HG02571 (cell line): ENCODE results near the gene FHL5.
A peak's percentile ranks its signal among the peaks of the same experiment; 100 is the strongest.
"Not testable (repeated sequence)": the region's sequence is repeated elsewhere in the genome, so short reads cannot be mapped to it uniquely, and the experiment has no call there.

Experiments
- ATAC-seq: cut with Tn5 transposase; IDR thresholded peaks from one replicate; pipeline ENCODE4 v1.9.1; 2021; ENCODE audit warnings: mild to moderate bottlenecking, moderate library complexity; ENCODE audit not compliant: unreplicated experiment

The FHL5 gene

DNA sequence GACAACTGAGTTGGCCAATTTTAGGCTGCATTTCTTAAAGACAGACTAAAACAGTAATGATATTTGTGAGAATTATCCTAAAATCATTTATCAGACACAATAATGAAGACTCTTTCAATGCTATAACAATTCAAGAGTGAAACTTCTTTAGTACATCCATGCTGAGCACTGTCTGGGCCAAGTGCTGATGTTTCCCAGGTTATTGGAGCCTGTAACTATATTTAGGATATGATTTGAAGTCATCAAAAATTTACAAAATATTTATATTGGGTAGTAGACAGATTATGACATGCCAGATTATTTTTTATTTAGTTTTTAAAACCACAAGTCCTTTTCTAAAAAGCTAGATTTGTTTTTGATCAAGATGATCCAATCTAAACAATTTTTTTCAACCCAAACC lies 45.1 kb downstream of the FHL5 start:
- no peak for ATAC-seq

DNA sequence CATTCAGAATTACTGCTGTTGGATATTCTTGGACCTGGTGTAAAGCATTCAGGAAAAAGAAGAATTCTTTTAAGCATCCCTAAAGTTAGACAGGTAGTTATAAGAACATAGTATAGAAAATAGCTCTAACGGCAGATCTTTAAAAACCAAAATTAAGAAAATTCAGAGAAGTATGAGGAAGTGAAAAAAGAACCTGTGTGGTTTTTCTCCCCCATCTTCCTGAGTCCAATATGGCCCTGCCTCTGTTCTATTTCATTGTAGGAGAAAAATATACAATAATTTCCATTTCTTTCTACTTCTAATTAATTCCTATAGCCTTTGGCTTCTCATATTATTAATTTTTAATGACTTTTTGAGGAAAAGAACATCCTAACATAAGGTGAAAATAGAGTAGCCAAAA lies 47.1 kb downstream of the FHL5 start:
- ATAC-seq = peak; percentile 44

DNA sequence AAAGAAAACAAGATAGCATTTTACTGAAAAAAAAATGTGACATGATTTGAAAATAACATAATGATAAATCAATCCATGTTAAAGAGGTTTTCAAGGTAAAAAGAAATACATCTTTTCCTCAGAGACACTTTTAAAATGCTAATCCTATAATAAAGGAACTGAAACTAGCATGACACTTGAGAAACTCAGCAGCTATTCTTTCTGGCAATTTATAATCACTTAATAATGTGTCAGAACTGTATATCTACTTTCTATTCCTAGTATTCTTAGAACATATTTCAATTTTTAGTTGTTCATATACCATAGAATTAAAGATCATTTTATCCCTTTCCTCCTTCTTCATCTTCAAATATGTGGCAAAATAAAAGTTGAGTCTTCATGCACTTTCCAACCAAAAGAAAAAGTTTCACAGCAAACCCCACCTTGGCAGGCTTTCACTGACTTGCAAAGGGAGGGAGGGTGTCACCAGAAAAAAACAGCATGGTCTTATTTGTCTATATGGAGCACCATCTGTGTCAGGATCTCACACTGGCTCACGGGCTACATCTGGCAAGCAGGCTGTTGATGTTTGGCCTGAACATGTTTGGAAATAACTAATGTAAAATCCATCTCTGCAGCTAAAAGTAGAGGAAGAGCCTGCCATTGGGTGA lies 48.5 kb downstream of the FHL5 start:
- peak; percentile 74 for ATAC-seq

DNA sequence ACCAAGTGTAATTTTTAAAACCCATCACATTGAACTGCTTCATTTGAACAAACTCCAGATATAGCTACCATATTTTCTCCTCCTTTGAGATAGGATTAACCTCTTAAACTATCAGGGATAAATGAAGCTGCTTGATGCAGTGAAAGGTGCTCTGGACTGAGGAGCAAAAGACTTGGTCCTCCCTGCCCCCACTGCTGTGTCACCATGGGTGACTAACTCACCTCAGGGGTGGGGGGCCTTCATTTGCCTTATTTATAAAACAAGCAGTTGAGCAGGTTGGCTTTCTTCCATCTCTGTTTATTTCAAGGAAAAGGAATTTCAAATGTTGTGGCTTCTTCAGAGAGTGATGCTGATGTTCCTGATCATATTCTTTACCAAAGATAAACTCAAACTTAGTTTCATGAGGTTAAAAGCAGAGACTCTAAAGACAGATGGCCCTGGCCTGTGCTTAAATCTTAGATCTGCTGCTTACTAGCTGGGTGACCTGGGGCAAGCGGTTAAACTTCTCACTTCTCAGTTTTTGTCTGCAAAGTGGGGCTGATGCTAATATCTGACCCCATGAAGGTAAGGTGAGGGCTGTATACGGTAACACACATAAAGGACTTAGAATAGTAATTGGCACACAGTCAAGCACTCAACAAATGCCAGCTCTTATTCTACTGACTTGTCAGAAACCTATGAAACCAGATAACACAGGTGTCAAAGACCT lies 50.5 kb downstream of the FHL5 start:
- ATAC-seq = no peak

DNA sequence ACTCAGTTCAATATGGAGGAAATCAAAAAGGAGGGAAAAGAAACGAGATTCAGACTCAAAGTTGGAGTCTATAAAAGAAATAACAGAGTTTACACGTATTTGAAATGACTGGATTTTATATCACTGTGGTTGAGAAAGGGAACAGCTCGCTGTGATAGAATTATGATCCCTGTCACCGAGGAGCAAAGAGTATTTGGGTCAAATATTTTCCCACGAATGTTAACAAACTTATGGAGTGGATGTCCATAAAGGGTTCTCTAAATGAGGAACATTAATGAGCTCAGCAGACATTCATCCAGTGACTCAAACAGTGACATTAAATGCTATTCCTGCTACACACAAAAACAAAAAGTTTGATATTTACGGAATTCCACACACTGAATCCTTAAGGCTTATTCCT lies 57.9 kb downstream of the FHL5 start:
- no peak for ATAC-seq

DNA sequence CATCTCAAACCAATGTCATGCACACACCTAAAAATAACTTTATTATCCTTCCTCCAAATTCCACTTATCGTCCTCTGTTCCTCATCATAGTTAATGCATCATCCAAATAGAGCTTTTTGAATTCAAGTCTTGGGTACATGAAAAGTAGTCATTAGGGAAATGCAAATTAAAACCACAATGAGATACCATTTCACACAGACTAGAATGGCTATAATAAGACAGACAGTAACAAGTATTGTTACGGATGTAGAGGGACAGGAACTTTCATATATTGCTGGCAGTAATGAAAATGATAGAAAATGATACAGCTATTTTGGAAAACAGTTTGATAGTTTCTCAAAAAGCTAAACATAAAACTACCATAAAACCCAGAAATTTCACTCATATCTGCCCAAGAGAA lies 59.1 kb downstream of the FHL5 start:
- no peak for ATAC-seq

DNA sequence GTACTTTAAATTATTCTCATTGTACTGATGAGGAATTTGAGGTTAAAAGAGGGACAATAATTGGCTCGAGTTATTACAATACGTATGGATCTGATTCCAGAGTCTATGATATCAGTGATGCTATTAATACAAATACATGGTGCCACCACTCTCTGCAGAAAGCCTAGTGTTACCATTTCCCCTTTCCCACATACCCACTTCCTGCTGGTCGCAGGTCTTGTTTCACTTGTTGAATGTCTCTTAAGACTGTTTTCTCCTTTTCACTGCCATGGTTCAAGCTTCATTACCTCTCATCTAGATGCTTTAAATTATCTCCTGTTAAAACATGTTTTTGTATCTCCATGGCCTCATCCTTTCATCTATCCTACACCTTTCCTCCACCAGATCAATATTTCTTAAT lies 62.0 kb downstream of the FHL5 start:
- ATAC-seq = no peak

DNA sequence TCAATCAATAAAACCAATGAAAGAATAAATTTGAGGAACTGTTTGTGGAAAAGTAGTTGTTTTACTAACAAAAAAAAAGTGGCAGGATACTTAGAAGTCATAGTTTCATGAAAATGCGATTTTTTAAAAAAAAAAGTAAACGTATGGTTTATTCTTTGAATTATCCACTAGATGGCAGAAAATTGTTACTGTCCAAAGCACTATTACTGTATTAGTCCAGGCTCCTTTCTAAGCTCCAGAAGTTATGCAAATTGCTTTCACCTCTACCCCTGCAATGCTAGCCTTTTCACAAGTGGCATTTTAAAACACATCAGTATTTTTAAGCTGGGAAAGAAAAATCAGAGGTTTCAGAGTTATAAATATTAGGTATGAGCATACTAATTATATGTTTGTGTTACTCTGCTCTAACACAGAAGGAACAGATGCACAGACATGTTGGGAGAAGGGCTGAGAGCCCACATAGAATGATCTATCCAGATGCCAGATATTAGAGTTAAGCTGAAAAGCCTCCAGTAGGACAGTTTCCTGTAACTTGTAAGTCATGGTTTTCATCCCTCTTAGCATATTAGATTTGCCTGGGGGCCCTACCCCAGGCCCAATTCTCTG lies 63.9 kb downstream of the FHL5 start:
- ATAC-seq = peak; percentile 92

DNA sequence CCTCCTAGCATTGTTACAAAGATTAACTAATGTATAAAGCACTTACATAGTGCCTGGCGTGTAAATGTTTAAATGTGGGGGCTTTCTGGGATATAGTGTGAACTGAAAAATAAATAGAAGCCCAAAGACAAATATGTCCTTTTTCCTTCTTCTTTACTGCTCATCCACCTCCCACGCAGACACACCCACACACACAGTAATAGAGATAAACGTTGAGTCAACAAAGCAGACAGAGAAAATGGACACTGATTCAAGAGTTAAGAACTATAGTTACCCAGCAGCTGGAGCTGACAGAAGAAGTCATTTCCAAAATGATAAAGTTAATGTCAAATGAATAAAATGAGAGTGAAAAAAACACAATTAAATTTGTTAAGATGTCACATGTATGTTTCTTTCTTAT lies 68.3 kb downstream of the FHL5 start:
- ATAC-seq = no peak

DNA sequence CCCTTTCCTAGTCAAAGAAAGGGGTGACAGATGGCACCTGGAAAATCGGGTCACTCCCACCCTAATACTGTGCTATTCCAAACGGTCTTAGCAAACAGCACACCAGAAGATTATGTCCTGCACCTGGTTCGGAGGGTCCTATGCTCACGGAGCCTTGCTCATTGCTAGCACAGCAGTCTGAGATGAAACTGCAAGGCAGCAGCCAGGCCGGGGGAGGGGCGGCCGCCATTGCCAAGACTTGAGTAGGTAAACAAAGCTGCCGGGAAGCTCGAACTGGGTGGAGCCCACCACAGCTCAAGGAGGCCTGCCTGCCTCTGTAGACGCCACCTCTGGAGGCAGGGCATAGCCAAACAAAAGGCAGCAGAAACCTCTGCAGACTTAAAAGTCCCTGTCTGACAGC lies 75.1 kb downstream of the FHL5 start:
- not testable (repeated sequence) for ATAC-seq

DNA sequence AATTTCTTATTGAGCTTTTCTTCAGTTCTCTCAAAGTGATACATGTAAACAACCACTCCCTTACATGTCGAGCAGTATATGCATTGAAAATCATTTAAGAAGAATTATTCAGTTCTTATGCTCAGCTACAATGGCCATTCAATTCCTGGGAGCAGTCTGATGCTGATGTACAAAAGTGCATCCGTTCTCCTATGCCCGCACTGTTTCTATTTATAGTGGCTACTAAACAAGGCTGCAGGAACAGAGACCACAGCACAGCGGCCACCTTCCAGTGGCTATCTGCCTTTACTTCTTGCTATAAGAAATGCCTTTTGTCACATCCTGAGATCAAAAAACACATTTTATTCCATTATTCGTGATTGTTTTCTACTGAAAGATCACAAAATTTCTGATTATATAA lies 82.2 kb downstream of the FHL5 start:
- no peak for ATAC-seq

DNA sequence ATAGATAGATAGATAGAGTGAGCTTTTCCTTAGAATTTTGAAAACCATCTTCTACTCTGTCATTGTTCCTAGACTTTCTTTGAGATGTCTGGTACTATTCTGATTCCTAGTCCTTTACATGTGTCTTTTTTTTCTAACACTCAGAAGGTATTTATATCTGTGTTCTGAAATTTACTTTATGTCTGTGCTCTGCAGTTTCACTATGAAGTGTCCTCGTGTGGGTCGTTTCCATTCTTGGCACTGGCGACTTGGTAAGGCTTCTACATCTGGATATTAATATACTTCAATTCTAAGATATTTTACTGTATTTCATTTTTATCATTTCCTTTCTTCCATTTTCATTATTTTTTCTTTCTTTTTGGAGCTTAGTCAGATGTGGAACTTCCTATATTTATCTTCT lies 87.0 kb downstream of the FHL5 start:
- ATAC-seq = peak; percentile 61

DNA sequence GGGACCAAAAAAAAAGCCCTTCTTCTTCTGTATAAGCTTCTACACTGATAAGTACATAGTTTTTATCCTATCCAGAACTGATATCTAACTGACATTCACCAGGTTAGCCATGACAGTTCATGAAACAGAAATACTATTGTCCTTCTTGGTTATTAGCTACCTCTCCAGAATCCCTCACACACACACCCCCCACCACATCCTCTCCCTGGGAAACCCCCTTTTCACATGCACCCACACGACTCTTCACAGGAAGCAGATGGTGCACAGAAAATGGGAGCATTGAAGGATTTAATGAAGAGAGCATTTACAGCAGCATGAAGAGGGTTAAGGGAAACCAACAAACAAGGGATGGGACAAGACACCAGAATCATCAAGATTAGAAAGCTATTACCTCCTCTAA lies 88.9 kb downstream of the FHL5 start:
- peak; percentile 52 for ATAC-seq

DNA sequence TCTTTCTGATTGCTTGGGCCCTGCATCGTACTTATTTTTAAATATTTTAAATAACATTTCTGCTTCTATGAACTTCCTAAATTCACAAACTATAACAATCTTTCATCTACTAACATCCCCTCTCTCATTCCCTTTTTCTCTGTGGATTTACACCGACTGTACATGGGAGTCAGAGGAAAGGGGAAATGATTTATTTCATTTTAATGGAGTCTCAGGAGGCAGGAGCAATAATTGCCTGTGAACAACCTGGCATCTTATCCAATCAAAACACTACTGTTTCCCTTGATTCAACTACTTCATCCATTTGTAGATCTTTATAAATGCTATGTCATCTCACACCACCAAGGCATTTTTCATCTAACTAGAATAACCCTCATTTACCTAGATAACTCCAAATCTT lies 89.6 kb downstream of the FHL5 start:
- ATAC-seq = no peak

DNA sequence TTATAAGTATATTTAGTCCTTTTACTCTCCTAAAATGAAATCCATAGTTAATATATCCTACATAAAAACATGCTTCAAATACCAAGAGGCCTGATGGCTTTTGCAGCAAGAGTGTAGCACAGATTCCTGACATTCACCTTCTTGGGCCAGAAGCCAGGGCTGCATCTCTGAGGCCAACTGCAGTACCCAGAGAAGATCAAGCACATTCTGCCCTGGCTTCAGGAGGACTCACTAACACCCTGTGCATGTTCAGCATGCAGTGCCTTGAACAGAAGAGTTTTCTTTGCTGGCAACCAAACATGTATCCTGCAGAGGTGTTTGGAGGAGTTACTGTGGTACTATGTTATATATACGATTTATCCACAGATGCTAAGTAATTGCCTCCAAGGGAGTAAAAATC lies 90.3 kb downstream of the FHL5 start:
- ATAC-seq = no peak

DNA sequence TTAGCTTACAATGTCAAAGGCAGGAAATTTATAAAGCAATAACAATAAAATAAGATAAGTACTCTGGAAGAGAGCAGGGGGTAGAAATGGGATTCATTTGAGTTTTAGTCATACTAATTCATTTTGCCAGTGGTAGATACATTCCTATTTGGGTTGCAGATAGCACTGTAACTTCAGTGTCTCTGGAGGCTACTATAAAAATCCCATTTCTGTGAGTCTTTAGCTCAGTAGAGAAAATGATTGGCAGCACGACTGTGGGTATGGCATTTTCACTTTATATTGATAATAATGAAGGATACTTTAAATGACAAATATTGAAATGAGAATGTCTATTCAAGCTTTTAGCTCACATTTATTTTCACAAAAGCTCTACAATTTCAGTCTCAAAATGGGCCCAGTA lies 93.6 kb downstream of the FHL5 start:
- ATAC-seq = no peak

DNA sequence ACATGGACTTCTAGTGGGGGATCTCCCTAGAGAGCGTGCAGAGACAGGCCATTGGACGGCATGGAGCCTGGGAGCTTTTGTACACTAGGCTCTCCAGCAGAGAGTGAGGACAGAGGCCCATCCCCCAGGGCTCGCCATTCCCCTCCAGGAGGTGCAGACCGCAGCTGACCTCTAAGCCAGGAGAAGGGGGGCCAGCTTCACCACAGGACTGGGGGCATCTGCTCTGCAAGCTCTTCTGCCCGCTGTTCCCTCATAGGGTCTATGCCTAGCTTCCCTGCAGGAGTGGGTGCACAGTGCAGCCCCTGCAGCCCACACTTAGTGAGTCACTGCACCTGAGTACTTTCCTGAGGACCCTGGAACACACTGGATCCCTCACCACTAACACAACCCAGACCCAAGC lies 94.4 kb downstream of the FHL5 start:
- ATAC-seq = no peak

DNA sequence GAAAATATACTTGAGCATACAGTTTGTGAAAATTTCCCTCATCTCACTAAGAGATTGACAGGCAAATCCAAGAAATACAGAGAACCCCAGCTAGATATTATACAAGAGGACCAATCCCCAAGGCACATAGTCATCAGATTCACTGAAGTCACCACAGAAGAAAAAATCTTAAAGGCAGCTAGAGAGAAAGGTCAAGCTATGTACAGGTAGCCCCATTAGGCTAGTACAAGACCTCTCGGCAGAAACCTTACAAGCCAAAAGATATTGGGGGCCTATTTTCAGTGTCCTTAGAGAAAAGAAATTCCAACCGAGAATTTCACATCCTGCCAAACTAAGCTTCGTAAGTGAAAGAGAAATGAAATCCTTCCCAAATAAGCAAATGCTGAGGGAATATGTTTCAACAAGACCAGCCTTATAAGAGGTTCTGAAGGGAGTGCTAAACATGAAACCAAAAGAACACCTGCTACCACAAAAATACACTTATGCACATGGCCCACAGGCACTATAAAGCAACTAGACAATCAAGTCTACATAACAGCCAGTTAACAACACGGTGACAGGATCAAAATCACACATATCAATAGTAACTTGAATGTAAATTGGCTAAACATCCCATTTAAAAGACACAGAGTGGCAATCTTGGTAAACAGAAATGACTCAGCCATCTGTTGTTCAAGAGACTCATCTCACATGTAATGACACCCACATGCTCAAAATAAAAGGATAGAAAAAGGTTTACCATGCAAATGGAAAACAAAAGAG lies 96.3 kb downstream of the FHL5 start:
- no peak for ATAC-seq
